ENCODE results near the gene RIC1.
"Not testable (repeated sequence)": the region's sequence is repeated elsewhere in the genome, so short reads cannot be mapped to it uniquely, and the experiment has no call there.

The RIC1 gene, protein sequence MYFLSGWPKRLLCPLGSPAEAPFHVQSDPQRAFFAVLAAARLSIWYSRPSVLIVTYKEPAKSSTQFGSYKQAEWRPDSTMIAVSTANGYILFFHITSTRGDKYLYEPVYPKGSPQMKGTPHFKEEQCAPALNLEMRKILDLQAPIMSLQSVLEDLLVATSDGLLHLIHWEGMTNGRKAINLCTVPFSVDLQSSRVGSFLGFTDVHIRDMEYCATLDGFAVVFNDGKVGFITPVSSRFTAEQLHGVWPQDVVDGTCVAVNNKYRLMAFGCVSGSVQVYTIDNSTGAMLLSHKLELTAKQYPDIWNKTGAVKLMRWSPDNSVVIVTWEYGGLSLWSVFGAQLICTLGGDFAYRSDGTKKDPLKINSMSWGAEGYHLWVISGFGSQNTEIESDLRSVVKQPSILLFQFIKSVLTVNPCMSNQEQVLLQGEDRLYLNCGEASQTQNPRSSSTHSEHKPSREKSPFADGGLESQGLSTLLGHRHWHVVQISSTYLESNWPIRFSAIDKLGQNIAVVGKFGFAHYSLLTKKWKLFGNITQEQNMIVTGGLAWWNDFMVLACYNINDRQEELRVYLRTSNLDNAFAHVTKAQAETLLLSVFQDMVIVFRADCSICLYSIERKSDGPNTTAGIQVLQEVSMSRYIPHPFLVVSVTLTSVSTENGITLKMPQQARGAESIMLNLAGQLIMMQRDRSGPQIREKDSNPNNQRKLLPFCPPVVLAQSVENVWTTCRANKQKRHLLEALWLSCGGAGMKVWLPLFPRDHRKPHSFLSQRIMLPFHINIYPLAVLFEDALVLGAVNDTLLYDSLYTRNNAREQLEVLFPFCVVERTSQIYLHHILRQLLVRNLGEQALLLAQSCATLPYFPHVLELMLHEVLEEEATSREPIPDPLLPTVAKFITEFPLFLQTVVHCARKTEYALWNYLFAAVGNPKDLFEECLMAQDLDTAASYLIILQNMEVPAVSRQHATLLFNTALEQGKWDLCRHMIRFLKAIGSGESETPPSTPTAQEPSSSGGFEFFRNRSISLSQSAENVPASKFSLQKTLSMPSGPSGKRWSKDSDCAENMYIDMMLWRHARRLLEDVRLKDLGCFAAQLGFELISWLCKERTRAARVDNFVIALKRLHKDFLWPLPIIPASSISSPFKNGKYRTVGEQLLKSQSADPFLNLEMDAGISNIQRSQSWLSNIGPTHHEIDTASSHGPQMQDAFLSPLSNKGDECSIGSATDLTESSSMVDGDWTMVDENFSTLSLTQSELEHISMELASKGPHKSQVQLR (N-terminal part only)

DNA sequence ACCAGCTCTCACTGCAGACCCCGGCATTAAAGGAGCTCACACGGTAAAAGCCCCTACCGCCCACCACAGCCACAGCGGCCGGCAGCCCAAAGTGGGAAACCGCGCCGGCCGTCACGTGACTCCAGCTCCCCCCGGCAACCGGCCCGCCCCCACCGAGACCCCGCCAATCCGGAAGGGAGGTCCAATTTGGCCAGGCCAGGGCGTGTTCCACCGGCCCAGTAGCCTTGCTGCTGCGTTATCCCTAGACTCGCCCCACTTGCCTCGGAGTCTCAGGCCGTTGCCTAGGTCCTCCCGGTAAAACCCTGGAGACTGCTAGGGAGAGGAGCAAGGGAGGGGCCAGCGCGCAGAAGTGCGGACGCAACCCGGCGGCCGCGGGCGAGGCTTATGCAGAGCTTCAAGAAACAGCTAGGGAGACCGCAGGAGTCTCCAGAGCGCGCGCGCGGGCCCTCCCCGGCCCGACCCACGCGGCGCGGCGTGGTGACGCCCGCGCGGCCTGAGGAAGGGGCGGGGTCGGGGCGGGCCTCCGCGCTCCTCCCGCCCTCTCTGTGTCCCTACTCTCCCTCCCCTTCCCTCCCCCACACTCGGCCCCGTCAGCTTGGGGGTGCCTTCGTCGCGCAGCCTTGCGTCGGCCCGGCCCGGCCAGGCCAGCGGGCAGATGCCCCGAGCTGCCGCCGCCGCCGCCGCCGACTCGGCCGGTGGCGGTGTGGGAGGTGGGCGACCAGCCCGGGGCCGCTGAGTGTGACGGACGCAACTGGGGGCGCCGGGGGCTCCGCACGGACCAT lies at the start of gene RIC1:
TSS of gene RIC1 (plus strand) at position 578 of the 782 bp plus-strand sequence. CDS start at position 781, 203 bp downstream.
- peak; percentile 40 for DNase-seq

DNA sequence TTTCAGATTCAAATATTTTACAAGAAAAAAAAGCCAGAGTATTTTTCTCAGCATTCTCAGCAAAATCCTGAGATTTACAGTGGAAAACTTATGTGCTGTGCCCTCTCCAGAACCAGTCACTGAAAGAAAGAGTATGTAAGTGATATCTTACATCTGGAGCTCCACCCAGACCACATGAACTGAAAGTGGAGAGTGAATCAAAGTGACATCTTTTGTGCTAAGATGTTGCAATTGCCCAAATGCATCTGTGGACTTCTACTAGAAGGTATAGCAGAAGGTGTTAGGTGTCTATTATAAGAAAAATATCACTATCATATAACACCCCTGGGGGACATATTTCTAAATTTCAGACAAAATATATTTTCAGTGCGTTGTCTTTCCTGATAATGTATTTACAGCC lies 49.0 kb upstream of the RIC1 start:
- DNase-seq: no peak

DNA sequence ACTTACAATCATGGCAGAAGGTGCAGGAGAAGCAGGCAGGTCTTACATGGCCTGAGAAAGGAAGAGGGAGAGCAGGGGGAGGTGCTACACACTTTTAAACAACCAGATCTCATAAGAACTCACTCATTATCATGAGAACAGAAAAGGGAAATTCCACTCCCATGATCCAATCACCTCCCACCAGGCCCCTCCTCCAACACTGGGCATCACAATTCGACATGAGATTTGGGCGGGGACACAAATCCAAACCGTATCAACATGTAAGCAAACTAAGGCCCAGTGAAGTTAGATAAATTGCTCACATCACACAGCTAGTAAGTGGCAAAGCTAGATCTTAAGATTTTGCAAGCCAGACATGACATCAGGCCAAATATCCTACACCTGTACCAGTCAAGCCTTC lies 48.3 kb upstream of the RIC1 start:
- no peak for DNase-seq

DNA sequence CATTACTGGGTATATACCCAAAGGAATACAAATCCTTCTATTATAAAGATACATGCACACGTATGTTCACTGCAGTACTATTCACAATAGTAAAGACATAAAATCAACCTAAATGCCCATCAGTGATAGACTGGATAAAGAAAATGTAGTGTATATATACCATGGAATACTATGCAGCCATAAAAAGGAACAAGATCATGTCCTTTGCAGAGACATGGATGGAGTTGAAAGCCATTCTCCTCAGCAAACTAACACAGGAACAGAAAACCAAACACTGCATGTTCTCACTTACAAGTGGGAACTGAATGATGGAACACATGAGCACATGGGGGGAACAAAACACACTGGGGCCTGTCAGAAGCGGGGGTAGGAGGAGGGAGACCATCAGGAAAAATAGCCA lies 47.2 kb upstream of the RIC1 start:
- DNase-seq: not testable (repeated sequence)

DNA sequence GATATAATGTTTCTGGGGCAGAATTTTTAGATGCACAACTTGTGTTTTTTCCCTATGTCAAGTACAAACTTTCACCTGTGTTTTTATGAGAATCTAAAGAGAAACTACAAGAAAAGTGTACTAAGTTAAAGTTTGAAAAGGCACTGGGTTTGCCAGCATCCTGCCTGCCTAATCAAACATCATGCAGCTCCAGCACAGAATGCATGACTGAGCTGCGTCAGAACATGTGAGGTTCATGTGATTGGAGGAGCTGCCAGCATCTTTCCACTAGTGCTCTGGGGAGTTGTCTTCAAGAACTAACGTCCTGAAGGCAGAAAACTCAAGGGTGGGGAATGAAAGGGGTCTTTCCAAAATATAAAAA lies 46.1 kb upstream of the RIC1 start:
- no peak for DNase-seq

DNA sequence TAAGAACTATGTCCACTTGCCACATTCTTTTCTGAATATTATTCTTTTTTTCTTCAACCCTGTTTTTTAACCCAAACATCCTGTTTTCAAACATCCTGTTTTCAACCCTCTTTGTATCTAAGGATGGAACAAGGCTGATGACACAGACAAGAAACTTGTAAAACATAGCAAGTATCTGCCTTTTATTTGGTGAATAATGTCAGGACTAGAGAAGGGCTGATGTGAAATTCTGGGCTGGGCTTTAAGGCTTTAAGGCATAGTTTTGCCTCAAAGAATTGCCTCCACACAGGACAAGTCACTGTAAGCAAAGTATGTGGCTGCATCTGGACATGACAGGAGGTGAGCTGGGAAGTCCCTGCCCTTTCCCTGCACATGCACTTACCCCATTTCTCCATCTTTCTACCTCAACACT lies 42.5 kb upstream of the RIC1 start:
- DNase-seq: no peak

DNA sequence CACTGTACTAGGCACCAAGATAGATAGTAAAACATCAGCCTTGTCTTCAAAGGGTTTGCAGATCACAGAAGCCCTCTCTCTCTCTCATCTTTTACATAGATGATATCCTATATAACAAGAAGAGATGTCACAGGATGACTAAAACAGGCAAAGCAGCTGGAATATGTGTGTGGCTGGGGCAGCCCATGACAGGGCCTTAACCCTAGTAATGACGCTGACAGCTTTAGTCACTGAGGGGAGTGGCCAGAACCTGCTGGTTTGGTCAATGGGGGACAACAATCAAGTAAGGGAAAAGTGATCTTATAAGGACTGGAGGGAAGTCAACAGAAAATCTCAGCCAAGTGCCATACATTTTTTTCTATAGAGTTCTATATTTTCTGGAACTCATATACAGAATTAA lies 41.9 kb upstream of the RIC1 start:
- no peak for DNase-seq

DNA sequence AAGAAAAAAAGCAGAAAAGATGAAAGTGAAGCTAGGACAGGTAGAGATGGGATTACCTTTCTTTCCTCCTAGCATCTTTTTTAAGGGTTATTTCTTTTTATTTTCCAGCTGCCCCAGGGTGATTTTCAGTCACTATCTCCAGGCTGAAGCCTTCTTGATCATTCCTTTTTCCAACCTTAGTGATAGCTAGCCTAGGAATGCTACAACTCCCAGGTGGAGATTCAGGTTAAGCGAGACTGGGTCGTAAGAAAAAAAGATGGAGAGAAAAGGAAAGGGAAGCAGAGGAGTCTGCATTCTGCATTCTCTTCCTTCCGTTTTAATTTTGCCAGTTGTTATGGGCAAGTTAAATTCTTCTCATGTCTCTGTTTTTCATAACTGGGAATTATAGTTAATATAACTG lies 36.7 kb upstream of the RIC1 start:
- no peak for DNase-seq

DNA sequence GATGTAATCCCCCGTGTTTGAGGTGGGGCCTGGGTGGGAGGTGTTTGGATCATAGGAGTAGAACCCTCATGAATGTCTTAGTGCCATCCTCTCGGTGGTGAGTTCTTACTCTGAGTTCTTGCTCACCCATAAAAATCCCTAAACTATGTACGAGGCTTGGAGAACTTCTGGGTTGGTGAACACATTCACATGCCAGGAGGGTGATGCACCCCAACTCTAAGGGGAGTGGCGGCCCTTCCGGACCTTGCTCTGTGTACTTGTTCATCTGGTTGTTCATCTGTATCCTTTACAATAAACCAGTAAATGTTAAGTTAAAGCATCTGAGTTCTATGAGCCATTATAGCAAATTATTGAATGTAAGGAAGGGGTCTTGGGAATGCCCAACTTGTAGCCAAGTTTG lies 36.0 kb upstream of the RIC1 start:
- DNase-seq: no peak

DNA sequence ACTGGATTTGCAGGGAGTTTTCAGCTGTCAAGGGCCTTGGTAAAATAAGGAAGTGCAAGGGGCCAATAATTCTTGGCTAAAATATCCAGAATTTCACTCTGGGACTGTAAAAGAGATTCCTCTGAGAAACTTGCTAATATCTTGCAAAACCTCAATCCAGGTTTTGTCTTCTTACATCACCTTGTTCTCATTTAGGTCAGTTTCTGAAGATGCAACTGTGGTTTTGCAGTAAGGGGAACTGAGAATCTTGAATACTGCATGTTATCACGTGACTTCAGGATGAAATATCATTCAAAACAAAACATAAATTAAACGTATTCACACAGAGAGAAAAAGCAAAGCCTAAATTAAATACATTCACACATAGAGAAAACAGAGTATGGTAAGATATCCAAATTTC lies 35.0 kb upstream of the RIC1 start:
- no peak for DNase-seq

DNA sequence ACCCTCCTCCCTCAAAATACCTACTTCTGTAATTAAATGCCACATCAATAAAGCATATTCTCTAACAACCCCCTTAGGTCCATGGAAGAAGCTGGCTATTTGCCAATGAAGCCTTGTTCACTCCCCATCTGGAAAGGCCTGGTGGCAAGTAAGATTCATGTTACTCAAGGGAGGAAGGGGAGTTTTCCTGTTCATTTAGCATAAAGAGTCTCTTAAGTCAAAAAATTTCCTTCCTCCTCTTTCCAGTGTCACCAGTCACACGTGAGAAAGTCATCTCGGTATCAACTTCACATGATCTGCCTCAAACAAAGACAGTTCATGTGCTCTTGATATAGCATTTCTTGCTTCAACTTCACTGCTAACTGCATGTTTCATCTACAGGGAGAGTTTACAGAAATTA lies 32.7 kb upstream of the RIC1 start:
- no peak for DNase-seq

DNA sequence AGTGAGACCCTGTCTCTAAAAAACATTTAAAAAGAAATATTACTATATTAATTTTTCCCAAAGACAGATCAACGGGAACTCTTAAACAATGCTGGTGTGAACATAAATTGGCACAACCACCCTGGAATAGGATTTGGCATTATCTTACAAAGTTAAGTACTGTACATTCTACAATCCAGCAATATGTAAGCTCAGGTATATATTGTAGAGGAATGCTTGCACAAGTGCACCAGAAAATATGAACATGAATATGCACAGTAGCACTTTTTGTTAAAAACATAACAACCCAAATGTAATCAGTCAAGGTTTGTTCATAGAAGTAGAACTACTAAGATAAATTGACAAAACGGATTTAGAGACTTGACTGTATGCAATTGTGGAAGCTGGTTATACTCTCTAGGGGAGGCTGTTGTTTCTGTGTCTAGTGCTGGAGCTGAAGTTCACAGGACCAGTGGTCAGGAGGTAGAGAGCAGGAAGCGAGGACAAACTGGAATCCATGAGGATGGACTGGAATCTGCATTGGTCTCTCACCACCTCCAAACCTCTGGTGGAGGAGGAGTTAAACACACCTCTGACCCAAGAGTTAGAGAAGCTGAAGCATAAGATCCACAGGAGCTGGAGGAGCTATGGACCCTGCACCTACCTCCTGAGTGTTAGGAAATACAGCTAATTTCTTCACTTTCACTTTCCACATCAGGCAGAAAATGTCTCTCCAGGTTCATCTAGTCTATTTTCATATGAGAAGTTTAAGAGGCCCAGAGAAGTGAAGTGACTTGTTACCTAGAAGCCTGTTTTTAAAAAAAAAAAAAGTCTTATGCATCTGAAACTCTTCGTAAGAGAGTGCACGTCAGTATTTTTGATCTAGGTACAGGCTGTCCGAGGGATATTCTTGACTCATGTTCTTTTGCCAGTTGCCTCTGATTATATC lies 20.3 kb upstream of the RIC1 start:
- DNase-seq: no peak

DNA sequence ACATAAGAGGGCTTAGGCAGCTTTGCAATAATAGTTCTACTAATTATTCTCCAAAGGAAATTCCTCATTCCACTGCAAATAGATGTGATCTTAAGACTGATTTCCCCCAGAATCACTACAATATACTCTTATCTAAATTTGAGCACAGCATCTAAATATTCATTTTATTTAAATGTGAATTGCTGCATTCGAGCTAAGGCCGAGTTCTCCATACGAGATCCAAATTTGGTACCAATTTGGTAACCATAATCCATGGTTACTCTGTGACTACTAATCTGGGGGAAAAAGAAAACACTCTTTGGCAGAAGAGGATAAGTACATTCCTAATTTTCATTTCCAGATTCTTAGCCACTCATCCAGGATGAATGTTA lies 19.7 kb upstream of the RIC1 start:
- no peak for DNase-seq

DNA sequence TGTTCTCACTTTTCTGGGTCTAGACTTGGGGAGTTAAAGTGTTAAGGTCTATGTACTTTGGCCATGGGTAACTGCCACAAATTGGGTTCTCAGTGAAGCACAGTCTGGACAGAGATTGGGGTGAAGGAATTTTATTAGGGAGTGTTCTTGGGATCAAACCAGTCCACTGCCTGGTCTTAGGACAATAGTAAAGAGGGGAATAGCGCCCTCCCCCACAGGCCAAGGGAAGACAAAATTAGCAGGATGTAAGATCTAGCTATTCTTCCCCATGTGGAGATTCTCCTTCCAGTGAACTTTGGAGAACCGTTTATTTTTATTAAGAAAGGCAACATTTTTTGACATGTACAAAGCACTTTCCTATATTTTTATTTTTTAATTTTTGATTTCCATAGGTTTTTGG lies 18.4 kb upstream of the RIC1 start:
- no peak for DNase-seq

DNA sequence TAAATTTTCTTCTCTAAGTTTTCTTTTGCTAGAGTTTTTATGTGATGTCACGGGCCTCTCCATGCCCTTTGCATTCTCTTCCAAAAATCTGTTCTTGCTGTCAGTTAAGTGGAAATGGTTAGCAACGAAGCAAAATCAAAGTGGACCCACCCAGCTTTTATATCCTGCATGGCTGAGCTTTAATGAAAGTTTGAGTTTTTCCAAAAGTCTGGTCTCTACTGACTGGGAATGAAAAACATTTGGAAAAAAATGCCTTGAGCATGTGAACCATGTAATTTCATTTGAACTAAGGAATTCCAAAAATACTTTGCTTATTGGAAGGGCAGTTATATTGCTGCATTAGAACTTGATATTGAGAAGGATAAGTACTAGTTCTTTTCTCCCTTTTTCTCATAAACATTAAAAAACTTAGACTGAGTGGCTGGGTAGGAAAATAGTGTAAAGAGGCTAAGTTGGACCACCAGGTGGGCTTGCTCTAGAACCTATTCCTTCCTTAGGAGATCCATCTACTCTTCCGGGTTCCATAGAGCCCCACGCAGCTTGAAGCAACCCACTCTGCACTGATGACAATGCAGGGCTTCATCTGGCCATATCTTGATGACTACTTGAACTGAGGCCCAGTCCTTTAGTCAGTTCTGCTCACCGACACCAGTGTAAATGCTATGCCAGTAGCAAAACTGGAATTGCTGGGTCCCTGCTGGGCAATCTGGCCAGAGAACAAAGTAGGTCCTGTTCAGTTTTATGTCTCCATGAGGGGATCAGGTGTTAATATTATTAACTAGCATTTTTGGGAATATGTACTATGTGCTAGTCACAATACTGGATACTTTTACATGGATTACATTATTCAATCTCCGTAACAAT lies 17.4 kb upstream of the RIC1 start:
- no peak for DNase-seq

DNA sequence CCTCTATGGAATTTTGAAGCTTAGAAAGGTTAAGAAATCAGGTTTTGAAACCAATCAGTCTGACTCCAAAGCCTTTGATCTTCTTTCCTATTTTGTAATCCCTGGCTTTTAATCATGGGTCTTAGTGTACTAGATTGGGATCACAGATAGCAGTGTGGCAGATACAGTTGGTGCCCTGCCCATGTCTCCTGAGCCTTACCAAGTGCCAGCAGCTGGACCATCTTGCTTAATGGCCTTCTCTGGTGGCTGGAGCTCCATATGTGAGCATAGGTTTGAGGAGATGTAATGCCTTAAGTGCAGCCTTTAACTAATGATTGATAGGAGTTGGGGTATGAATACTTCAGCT lies 16.7 kb upstream of the RIC1 start:
- DNase-seq: no peak

DNA sequence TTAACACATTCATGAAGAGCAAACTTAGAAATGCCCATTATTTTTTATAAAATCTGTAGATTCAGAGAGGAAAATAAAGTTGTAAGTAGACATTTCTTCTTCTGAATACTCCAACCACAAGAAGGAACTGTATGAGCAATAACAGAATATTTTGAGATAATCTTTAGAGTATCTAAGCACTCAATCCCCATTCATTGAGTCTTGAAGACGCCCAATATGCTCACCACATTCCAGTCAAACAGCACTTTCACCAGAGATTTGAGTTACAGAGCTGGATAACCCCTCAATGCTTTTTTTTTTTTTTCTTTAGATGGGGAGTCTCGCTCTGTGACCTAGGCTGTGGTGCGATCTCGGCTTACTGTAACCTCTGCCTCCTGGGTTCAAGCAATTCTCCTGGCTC lies 14.7 kb upstream of the RIC1 start:
- no peak for DNase-seq

DNA sequence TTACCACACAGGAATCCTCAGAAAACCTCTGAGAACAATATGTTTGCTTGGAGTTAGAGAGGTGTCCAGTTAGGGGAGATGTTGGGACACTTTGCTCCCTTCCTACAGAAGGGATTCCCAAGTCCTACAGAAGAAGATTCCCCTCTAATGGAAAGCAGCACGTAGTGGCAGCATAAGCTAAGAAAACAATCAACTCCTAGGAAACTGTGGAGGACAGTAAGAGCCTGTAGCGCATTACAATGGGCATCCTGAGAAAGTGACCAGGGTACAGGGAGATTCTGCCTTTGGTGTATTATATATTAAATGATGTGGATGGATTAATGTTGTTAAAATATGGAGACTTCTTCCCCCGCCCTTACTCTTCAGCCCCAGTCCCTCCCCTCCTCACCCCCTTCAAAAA lies 13.9 kb upstream of the RIC1 start:
- DNase-seq: no peak

DNA sequence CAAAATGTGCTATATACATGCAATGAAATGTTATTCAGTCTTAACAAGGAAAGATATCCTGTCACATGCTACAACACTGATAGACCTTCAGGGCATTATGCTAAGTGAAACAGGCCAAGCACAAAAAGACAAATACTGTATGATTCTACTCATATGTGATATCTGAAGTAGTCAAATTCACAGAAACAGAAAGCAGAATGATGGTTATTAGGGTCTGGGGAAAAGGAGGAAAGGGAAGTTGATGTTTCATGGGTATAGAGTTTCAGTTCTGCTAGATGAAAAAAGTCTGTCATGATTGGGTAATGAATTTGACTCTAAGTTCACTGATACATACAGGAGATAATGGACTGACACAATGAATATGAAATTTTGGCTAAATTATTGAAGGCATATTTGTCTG lies 11.2 kb upstream of the RIC1 start:
- no peak for DNase-seq

DNA sequence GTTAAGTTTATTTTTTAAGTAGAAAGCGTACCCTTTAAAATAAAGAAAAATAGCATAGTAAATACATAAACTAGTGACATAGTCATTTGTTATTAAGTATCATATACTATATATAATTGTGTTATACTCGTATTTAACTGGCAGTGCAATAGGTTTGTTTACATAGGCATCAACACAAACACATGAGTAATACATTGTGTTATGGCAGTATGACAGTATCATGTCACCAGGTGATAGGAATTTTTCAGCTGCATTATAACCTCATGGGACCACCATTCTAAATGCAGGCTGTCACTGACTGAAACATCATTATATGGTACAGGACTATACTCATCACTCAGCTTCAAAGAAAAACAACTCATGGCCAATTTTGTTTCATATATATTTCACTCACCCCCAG lies 8.4 kb upstream of the RIC1 start:
- no peak for DNase-seq

DNA sequence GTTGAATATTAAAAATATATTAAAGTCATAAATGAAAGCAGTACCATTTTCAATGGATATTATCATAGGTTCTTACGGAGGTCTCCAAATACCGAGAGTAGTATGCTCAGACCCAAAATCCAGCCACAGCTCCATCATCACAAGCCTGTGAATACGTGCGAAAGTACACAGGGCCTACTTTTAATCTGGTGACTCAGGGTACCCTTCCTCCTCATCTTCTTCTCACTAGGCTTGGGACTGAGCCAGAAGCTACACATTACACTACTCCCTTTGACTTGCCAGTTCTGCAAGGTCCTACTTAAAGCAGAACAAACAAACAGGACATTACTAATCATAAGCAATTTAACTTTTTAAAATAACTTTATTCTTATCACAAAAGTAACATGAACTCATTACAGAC lies 7.6 kb upstream of the RIC1 start:
- no peak for DNase-seq
